GM21515 (cell line): ENCODE results near the gene KRTAP10-7.

Experiments used
- ATAC-seq: cut with Tn5 transposase; IDR thresholded peaks from one replicate; pipeline ENCODE4 v1.9.1; 2021; ENCODE audit not compliant: unreplicated experiment

KRTAP10-7 gene

GRCh38 chr21:44650973-44651675 lies 50.7 kb downstream of the KRTAP10-7 start:
- no peak for ATAC-seq
